Cardiac septum (tissue), 1 donor: ENCODE measurements around the gene SUPT20HL1. TPM values are rescaled to one million over a fixed set of nuclear protein-coding genes. Genes with fewer than 3 reads are reported as not detected.

Source experiments
- DNase-seq: peaks from one replicate; pipeline ENCODE4 v3.0.0-alpha.2; 2020; ENCODE audit warnings: low spot score
- intact Hi-C: fragments of 100-400 bp; cut with DNase I; formaldehyde crosslinking; loops from one replicate; pipeline ENCODE4 v1.14.0; 2022
- total RNA-seq: library from RNA; stranded (reverse); fragmentation: NEBNext Ultra II Directional; extraction: Animal tissue kit (Norgen Biotek cat#: 25700); gene quantifications from one replicate; pipeline ENCODE4 v1.2.1, GENCODE V29; 2021
- donor health status: DM: no; HTN: no; CAD: no.

SUPT20HL1 gene
- total RNA-seq, 1 donor from 2014 or later, result not detected

DNA sequence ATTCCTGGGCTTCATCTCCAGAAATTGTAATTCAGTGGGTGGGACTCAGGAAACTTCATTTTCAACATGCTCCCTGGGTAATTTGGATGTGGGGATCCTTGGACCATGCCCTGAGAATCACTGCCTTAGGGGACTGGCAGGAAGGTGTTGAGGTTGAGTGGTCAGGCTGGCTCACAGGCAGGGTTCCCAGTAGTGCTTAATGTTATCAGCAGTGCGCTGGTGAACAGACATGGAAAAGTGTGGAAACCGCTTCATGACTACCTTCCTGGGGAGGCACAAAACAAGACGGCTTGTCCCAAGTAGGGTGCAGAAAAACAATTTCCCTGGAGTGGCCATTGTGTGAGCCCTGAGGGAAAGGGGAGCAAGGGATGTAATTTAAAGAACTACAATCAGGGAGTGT, 31.4 kb downstream of the SUPT20HL1 start:
- no peak for DNase-seq
- intact Hi-C loops, result no loop called here

DNA sequence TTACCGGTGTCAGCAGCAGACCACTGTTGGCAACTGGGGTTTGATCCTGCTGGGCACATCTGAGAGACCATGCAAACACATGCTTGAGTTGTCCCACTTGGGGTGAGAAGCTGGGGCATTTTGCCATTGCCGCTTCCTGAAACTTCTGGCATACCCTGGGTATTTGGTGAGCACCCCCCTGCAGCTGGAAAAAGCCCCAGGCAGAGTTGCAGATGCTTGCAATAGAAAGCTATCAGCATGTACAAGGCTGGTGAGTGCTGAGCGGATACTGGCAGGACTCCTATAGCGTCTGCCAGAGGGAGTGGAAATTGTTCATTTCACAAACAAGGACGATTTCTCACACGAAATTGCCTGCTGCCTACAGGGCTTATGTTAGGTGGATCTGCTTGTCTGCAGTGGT, 32.3 kb downstream of the SUPT20HL1 start:
- intact Hi-C loops, result no loop called here
- DNase-seq, result no peak

DNA sequence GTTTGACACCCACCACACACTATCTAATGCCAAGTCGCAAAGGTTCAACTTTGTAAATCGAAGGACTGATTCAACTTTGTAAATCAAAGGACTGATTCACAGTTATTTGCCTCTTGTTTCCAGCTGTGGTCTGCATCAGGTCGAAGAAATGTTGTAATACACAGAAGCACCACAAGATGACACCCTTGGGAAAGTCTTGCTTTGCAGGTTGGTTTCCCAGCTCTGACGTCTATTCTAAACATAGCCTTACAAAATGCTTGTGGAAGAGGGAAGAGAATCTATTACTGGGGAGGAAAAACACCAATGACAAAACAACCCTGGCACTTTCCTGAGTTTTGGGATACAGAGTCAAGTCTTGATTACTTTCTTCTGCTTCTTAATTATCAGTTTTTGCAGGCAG, 35.3 kb downstream of the SUPT20HL1 start:
- intact Hi-C loops, result loop anchor here (2.0 kb wide), 2 partner anchors 69 to 103 kb away; partner anchors contain the start of gene PDK3
- no peak for DNase-seq

DNA sequence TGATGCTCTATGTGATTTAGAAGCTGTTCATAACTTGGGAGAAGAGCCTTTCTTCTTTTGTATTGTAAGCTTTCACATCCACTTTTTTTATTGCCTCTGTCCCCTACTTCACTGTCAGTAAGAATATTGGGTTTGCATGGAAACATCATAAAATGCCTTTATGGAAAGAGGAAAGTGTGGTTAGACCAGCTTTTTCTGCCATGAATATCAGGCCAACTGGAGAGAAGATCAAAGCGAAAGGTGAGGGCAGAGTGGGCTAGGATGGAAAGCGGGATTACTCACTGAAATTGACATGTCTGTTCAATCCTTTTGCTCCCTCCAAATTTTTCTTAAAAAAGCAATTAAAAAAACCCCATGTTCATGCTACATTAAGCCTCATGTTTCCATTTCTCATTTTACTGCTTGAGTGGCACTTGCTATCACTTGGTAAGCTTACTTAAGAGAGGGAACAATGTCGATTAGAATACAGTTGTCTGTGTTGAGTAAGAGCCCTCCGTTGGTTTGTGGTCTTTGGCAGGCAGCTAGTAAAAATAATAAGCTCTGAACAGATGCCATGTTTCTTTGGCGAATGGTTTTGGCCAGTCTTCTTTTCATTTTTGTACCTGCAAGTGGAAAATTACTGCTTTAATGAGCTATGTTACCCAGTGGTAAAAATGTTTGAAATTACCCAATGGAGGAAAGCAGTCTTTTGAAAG, 35.9 kb downstream of the SUPT20HL1 start:
- intact Hi-C loops, result loop anchor here (2.0 kb wide), 1 partner anchor 68 kb away; the partner anchor contains the start of gene PDK3
- no peak for DNase-seq

DNA sequence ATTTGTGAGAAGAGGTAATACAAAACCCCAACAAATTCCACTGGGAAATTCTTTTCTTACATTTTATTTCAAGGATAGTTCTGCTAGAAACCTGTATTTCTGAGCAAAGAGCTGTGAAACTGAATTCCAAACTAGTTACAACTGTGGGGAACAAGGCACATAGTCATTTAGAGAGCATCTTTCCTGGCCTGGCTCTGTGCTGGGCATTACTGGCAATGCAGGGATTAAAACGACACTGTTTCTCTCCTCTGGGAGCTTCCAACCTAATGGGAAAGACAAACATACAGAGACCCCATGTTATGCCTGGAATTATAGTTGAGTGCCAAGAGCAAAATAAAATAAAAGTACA, 36.5 kb downstream of the SUPT20HL1 start:
- no peak for DNase-seq
- intact Hi-C loops, result loop anchor here (2.0 kb wide), 1 partner anchor 68 kb away; the partner anchor contains the start of gene PDK3

DNA sequence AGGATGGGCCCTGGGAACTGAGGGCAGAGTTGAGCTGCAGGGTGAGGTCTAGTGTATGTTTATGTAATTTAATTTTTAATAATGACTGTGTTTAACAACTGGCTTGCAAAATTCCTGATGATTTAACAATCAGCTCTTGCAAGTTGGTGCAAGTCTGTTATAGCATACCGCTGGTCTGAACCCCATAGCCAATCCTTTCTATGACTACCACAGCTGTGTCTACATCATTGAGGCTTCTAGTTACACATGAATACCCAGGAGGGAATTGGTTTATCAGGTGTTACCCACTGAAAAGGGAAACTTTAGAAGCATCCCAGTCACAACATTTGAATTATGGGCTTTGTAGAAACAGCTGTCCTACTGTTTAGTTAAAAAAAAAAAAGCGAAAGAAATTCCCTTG, 38.3 kb downstream of the SUPT20HL1 start:
- DNase-seq, result no peak
- intact Hi-C loops, result no loop called here

DNA sequence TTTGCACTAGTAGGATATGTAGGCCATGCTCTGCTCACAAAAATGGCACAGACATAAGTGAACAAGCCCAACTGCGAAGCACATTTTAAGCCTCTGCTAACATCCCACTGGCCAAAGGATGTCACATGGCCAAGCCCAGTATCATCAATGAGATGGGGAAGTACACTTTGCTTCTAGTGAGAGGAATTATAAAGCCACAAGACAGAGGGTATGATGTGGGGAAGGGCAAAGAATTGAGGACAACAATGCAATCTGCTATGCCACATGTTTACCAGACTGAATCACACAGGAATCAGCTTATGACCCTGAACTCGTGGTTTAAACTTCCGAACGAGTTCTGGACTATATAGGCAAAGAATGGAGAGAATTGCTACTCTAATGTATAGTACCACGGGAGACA, 39.1 kb downstream of the SUPT20HL1 start:
- no peak for DNase-seq
- intact Hi-C loops, result no loop called here

DNA sequence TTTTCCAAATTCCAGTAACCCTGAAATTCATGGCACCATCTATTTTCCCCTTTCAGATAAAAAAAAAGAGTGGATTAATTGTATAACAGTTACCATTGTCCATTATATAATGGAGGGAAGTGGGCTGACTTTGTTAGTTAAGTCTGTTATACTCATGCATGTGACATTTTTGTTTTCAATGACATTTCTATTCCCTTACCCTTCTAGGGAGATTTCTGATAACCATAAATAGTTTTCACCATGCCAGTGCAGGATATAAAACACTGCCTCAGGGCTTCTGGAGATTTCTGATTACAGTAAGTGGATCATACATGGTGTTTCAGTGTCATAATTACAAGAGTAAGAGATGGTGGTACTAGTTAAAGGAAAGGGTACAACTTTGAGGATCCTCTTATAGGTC, 45.5 kb downstream of the SUPT20HL1 start:
- no peak for DNase-seq
- intact Hi-C loops, result no loop called here

Other genes with a start within 250 kb of the SUPT20HL1 start
- 57.2 TPM for gene ZFX, start 210.9 kb upstream of the SUPT20HL1 start, total RNA-seq
- not detected for gene SUPT20HL2, start 46.6 kb upstream of the SUPT20HL1 start, total RNA-seq
- 16.4 TPM for gene PDK3, start 104.6 kb downstream of the SUPT20HL1 start, total RNA-seq